Measurements from ENCODE around the gene TNFSF12.

Gene TNFSF12

GRCh38 chr17:7570351-7570750 is 21.5 kb downstream of the TNFSF12 start:
- DNase-seq (ENCODE audit: low read depth): no peak

- DNase-seq (ENCODE audit: low read depth): no peak
These were observed 23.4 kb downstream of the TNFSF12 start for GRCh38 chr17:7572338-7572587.

- DNase-seq (ENCODE audit: low read depth): peak; percentile 98
These were observed 23.9 kb downstream of the TNFSF12 start for GRCh38 chr17:7572588-7573323.

GRCh38 chr17:7573324-7574080 is 24.6 kb downstream of the TNFSF12 start:
- peak; percentile 87 for DNase-seq (ENCODE audit: low read depth)

GRCh38 chr17:7574176-7574953 is 25.5 kb downstream of the TNFSF12 start:
- no peak for DNase-seq (ENCODE audit: low read depth)

- DNase-seq (ENCODE audit: low read depth): no peak
These were observed 26.6 kb downstream of the TNFSF12 start for GRCh38 chr17:7575481-7575883.

- no peak for DNase-seq (ENCODE audit: low read depth)
These were observed 27.1 kb downstream of the TNFSF12 start for GRCh38 chr17:7575959-7576358.

GRCh38 chr17:7576432-7576937 is 27.6 kb downstream of the TNFSF12 start:
- DNase-seq (ENCODE audit: low read depth): no peak

- no peak for DNase-seq (ENCODE audit: low read depth)
These were observed 28.7 kb downstream of the TNFSF12 start for GRCh38 chr17:7577327-7578199.

GRCh38 chr17:7579001-7579833 is 30.4 kb downstream of the TNFSF12 start, which contains the start of gene CD68:
TSS of gene CD68 (plus strand) at chr17:7579638. CDS start at chr17:7579678, 40 bp downstream.
- peak; percentile 55 for DNase-seq (ENCODE audit: low read depth)

- no peak for DNase-seq (ENCODE audit: low read depth)
These were observed 31.2 kb downstream of the TNFSF12 start for GRCh38 chr17:7579834-7580603.

- no peak for DNase-seq (ENCODE audit: low read depth)
These were observed 32.0 kb downstream of the TNFSF12 start for GRCh38 chr17:7580604-7581575.

GRCh38 chr17:7582396-7583252 is 33.8 kb downstream of the TNFSF12 start:
- no peak for DNase-seq (ENCODE audit: low read depth)

- peak; percentile 84 for DNase-seq (ENCODE audit: low read depth)
These were observed 34.6 kb downstream of the TNFSF12 start, which contains the start of gene MPDU1 for GRCh38 chr17:7583253-7584109. TSS of gene MPDU1 (plus strand) at chr17:7583852. CDS start at chr17:7583863, 11 bp downstream.

GRCh38 chr17:7586673-7587419 is 38.0 kb downstream of the TNFSF12 start:
- no peak for DNase-seq (ENCODE audit: low read depth)

Data from stimulated activated CD8-positive, alpha-beta memory T cell treated with anti-CD3 and anti-CD28 coated beads, Interleukin-7, amount 100 ng/mL, for 24 hours (primary cell).